ENCODE results near the gene AP2A2. TPM values are rescaled to one million over a fixed set of nuclear protein-coding genes. Genes with fewer than 3 reads are reported as not detected.

Gene AP2A2
- total RNA-seq, 2 experiments from 2014 or later = 45.9 to 46.6 TPM

- Histone ChIP-seq H3K36me3 (ENCODE audit: insufficient read depth, low read length) (peaks cover 29% of the 10 kb centered on the region), H3K27me3 (ENCODE audit: control insufficient read depth in 1 of 2, insufficient read depth in 2 of 2, low read length in 2 of 2) (no peaks in the 10 kb centered on the region), H3K4me1 (ENCODE audit: insufficient read depth, low read length) (peaks cover 2% of the 10 kb centered on the region), H3K27ac (ENCODE audit: low read depth in 1 of 2, low read length in 2 of 2) (no peak overlapping the region), H3K4me3 (ENCODE audit: low read length) (no peak overlapping the region), H3K9me3 (ENCODE audit: control insufficient read depth in 1 of 2, insufficient read depth in 1 of 2, low read length in 2 of 2) (peaks cover 5 to 10% of the 10 kb centered on the region in 2 experiments)
- H3K36me3 Mint-ChIP-seq (ENCODE audit: low read depth) = peaks cover 79% of the 10 kb centered on the region
- H3K4me3 Mint-ChIP-seq = no peak overlapping the region
- H3K27me3 Mint-ChIP-seq = no peaks in the 10 kb centered on the region
- H3K9me3 Mint-ChIP-seq = peaks cover 2% of the 10 kb centered on the region
- DNase-seq (no peak), ATAC-seq (ENCODE audit: poor library complexity) (no peak)
- CTCF ChIA-PET = no interaction called here
- peaks cover 35% of the 10 kb centered on the region for H3K4me1 Mint-ChIP-seq (ENCODE audit: low read depth)
- TF ChIP-seq CTCF (IDR thresholded peaks at IDR 0.05) = no peak
- intact Hi-C loops (cut with DNase I, micrococcal nuclease) = no loop called here
- POLR2A ChIA-PET = no interaction called here
- H3K27ac Mint-ChIP-seq = no peak overlapping the region
Measured at GRCh38 chr11:945986-946385, 20.3 kb downstream of the AP2A2 start.

- Histone ChIP-seq H3K4me1 (ENCODE audit: insufficient read depth, low read length) (no peaks in the 10 kb centered on the region), H3K27me3 (ENCODE audit: control insufficient read depth in 1 of 2, insufficient read depth in 2 of 2, low read length in 2 of 2) (no peaks in the 10 kb centered on the region), H3K27ac (ENCODE audit: low read depth in 1 of 2, low read length in 2 of 2) (no peak overlapping the region), H3K4me3 (ENCODE audit: low read length) (no peak overlapping the region), H3K36me3 (ENCODE audit: insufficient read depth, low read length) (peaks cover 29% of the 10 kb centered on the region), H3K9me3 (ENCODE audit: control insufficient read depth in 1 of 2, insufficient read depth in 1 of 2, low read length in 2 of 2) (peaks cover 5 to 10% of the 10 kb centered on the region in 2 experiments)
- peaks cover 70% of the 10 kb centered on the region for H3K36me3 Mint-ChIP-seq (ENCODE audit: low read depth)
- ChIA-PET CTCF (no interaction called here), POLR2A (no interaction called here)
- H3K4me3 Mint-ChIP-seq = no peak overlapping the region
- no peaks in the 10 kb centered on the region for H3K27me3 Mint-ChIP-seq
- no peak overlapping the region for H3K27ac Mint-ChIP-seq
- no peak for TF ChIP-seq CTCF (IDR thresholded peaks at IDR 0.05)
- intact Hi-C loops (cut with DNase I, micrococcal nuclease) = no loop called here
- peaks cover 32% of the 10 kb centered on the region for H3K4me1 Mint-ChIP-seq (ENCODE audit: low read depth)
- DNase-seq (no peak), ATAC-seq (ENCODE audit: poor library complexity) (no peak)
- peaks cover 2% of the 10 kb centered on the region for H3K9me3 Mint-ChIP-seq
Measured at GRCh38 chr11:947744-948143, 22.1 kb downstream of the AP2A2 start.

GRCh38 chr11:951507-951906, 25.8 kb downstream of the AP2A2 start:
- ATAC-seq (ENCODE audit: poor library complexity) (no peak), DNase-seq (no peak)
- CTCF ChIA-PET = no interaction called here
- H3K4me1 Mint-ChIP-seq (ENCODE audit: low read depth) = peaks cover 28% of the 10 kb centered on the region
- Histone ChIP-seq H3K27me3 (ENCODE audit: control insufficient read depth in 1 of 2, insufficient read depth in 2 of 2, low read length in 2 of 2) (no peaks in the 10 kb centered on the region), H3K4me3 (ENCODE audit: low read length) (no peak overlapping the region), H3K4me1 (ENCODE audit: insufficient read depth, low read length) (peaks cover 8% of the 10 kb centered on the region), H3K9me3 (ENCODE audit: control insufficient read depth in 1 of 2, insufficient read depth in 1 of 2, low read length in 2 of 2) (peaks cover 5 to 10% of the 10 kb centered on the region in 2 experiments), H3K36me3 (ENCODE audit: insufficient read depth, low read length) (peaks cover 18% of the 10 kb centered on the region), H3K27ac (ENCODE audit: low read depth in 1 of 2, low read length in 2 of 2) (no peak overlapping the region)
- peaks cover 2% of the 10 kb centered on the region for H3K9me3 Mint-ChIP-seq
- POLR2A ChIA-PET = no interaction called here
- H3K27ac Mint-ChIP-seq = no peak overlapping the region
- intact Hi-C loops (cut with DNase I, micrococcal nuclease) = no loop called here
- no peaks in the 10 kb centered on the region for H3K27me3 Mint-ChIP-seq
- no peak overlapping the region for H3K4me3 Mint-ChIP-seq
- no peak for TF ChIP-seq CTCF (IDR thresholded peaks at IDR 0.05)
- H3K36me3 Mint-ChIP-seq (ENCODE audit: low read depth) = peaks cover 55% of the 10 kb centered on the region

All from CD4-positive, alpha-beta T cell (primary cell).